Right ventricle myocardium inferior (tissue), 1 donor: ENCODE results near the gene SC5D. TPM values are rescaled to one million over a fixed set of nuclear protein-coding genes. Genes with fewer than 3 reads are reported as not detected.

Experiments
- ATAC-seq: fragments of 200-7000 bp; cut with Tn5 transposase; one replicate; pipeline ENCODE4 v1.9.1; 2020; ENCODE audit warnings: mild to moderate bottlenecking, moderate library complexity
- DNase-seq: peaks from one replicate; pipeline ENCODE4 v3.0.0; 2021; ENCODE audit errors: missing footprints
- intact Hi-C: fragments of 100-400 bp; cut with DNase I; formaldehyde crosslinking; loops from one replicate; pipeline ENCODE4 v1.11.0; 2022
- total RNA-seq: library from RNA; stranded (reverse); fragmentation: NEBNext Ultra II Directional; extraction: Animal tissue kit (Norgen Biotek cat#: 25700); gene quantifications from one replicate; pipeline ENCODE4 v1.2.1, GENCODE V29; 2021
- donor health status: DM: no; HTN: yes; CAD: no; lungs with severe emphysema.

SC5D gene
- total RNA-seq, 1 donor from 2014 or later, result 24.4 TPM

DNA sequence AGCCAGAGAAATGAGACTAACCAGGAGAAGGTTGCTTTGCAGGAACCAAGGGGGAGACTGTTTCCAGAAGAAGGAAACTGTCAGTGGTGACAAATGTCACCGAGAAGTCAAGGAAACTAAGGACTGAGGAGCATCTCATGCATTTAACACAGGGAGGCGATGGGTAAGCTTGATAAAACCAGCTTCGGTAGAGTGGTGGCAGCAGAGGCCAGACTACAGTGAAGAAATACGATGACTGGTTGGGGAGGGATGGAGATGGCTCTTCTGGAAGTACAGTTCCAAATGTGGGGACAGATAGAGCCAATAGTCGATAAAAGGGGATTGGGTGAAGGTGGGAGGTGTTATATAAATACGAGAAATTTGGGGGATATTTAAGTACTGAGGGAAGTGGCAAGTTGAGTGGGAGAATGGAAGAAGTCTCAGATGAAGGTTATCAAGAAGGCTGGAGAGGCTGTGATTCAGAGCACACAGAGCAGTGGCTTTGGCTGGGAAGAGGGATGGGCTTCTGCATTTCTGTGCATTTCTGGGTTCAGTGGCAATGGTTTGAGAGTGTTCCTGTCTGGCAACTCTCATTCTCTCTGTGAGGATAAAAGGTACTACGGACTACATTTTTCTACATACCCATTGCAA is 29.2 kb downstream of the SC5D start:
- intact Hi-C loops, result loop anchor here (1.0 to 2.0 kb wide), 2 partner anchors 213 to 270 kb away; no protein-coding TSS in a partner anchor
- ATAC-seq (peak; percentile 84), DNase-seq (no peak)

DNA sequence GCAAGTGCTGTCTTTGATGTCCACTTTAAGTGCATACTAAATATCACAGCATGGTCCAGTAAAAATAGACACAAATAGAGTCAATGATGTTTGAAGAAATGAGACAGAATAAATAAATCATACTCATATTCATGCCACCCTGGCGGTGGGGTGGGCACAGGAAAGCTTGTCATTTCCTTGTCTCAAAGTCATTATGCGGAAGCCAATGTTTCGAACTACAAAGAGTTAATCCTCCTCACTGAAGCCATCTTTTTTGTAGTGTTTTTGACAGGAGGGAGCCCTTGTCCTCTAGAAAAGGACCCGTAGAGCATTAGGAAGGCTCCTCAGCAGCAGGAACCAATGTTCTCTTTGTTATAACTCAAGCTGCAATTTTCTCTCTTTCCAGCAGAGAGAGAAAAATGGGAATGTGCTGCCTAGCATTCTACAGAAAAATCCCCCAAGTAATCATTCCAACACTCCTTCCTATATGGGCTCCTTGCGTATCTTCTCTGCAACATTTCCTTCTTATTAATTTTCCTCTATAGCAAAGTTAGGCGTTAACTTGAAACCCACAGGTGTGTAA is 30.6 kb downstream of the SC5D start:
- intact Hi-C loops, result loop anchor here (2.0 kb wide), 1 partner anchor 212 kb away; no protein-coding TSS in a partner anchor
- ATAC-seq (no peak), DNase-seq (no peak)

DNA sequence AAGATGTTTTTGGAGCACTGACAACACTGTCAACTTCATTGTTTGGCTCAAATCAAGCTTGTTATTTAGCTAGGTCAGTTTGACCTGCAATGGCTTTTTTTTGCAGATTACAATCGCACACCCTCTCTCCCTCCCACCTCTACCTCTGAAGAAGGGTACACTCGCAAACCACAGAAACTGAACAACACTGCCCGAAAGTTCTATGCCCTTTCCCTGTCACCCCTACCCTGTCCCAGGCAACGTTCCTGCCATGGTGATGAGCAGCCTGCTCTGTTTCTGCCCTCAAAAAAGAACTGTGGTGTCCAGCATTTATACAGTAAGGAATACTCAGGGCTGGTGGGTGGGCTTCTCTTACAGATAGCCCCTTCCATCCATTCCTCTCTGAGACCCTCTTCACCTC is 33.7 kb downstream of the SC5D start:
- DNase-seq (no peak), ATAC-seq (no peak)
- intact Hi-C loops, result no loop called here

DNA sequence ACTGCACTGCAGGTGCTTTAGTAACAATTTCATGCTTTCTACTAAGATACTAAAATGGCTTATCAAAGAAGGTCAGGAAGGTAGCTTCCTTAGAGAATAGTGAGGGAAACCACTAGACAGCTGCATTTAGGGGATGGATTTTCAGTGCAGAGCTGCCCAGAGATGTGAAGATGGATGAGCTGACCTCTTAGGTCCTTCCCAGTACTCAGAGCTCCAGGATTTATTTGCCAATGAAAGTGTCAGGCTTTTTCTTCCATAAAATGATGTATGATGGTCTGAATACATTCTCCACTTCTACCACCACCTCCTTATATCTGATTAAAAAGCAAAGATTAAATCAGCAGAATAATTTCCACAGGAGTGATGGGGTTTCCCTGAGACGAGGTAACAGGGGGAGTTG is 35.0 kb downstream of the SC5D start:
- DNase-seq (no peak), ATAC-seq (no peak)
- intact Hi-C loops, result no loop called here

DNA sequence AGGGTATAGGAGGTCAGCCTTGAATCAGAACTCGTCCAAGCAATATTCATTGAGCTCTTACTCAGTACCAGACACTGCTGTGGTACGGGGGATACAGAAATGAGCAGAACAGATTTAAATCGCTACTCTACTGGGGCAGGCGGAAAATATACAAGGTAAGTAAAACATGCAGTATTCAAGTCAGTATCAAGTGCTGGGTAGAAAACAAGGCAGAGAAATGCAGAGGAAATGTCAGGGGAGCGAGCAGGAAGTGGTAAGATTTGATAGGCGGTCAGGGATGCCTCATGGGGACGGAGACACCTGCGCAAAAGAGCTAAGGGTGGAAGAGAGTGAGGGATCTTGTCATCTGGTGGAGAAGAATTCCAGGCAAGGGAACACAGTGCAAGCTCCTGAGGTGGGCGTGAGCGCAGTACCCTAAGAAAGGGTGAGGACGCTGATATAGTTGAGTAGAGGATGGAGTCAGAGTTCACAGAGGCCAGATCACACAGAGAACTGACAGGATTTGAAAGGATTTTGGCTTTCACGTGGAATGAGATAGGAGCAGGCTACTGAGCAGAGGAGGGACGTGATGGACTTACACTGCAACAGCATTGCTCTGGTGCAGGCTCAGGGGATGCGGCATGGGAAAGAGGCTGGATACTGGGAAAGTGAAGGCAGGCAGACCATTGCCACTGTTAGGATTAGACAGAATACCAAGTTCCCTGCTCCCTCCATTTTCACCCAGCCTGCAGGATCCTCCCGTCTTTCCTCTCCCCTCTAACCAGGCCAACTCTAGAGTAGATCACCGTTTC is 35.8 kb downstream of the SC5D start:
- intact Hi-C loops, result no loop called here

DNA sequence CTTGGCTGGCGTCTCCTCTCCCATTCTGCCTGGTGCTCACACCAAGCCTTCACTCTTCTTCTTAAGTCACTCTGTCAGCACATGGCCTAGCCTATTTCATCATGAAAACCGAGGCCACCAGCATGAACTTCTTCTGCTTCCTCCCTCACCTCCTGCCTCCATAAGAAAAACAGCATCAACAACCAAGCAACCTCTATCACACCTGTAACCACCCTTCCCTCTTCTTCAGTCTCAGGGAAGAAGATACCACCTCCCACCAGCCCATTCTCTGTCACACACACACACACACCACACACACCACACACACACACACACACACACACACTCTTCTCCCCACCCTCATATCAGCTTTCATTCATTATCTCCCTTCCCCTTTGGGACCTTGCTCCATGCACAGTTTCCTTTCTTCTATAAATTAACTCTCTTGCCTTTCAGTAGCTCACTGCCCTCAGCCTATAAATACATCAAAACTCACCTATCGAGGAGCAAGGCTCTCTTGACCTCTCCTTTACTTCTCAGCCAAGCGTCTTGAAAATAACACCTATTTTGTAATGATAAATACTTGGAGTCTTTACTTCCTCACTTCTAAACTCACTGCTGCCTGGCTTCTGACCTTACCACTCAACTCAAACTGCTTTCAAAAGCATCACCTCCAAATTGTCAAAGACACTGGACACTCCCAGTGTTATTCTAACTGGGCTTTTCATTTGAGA is 36.6 kb downstream of the SC5D start:
- intact Hi-C loops, result no loop called here
- no peak for ATAC-seq
- DNase-seq, result no peak

More for the DNA sequence above, 35.8 kb downstream of the SC5D start:
- no peak for DNase-seq
- ATAC-seq, result no peak

DNA sequence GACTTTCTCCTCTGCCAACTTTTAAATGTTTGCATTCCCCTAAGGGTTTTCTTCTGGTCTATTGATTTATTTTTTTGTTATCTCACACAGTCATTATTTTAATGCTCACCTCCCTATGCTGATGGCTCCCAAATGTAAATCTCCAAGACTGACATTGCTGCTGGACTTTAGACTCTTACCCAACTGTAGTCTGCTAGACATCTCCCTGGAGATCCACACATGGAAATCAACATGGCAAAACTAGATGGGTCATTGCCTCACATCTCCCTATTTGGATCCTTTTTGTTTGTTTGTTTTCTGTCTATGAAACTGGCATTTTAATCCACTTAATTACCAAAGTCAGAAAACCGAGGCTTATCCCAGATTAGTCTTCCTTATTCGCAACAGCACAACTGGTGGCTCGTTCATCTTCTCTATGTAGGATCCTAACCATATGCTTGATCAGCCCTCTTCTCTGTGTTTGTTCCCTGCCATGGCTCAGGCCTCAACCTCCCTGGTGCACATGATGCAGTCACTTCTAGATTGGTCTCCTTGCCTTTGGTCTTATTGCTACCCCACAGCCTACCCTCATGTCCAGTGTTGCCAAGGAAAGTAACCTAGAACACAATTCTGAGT is 37.3 kb downstream of the SC5D start:
- intact Hi-C loops, result no loop called here
- ATAC-seq (no peak), DNase-seq (no peak)

DNA sequence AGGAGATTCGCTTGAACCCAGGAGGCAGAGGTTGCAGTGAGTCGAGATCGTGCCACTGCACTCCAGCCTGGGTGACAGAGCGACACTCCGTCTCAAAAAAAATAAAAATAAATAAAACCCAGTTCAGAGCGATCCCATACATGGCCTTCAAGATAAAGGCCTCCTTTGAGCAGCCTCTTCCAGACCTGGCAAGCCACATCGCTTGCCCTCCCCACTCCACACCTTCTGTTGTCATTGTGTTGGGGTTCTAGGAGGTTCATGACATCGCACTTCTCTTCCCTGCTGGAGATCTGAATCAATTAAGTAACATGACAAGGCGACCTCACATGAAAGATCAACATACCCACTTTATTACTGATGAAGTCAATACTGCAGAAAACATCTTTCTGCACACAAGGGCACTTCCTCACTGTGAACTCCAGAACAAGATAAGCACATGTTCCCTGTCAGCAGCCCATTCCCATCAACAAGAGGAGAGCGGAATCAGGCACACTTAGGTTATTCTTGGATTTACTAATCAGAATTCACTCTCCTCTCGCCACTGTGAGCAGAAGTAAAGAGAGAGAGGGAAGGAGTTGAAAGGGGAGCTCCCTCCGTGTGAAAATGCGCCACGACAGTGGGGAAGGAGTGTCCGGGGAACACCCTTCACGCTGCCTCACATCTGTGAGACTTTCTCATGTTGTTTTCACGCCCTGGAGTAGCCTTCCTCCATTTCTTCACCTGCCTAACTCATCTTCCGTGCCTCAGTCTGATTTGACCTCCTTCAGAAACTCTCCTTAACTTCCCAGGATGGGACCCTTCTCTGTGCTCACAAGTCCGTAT is 38.3 kb downstream of the SC5D start:
- intact Hi-C loops, result no loop called here
- ATAC-seq (peak; percentile 90), DNase-seq (no peak)

DNA sequence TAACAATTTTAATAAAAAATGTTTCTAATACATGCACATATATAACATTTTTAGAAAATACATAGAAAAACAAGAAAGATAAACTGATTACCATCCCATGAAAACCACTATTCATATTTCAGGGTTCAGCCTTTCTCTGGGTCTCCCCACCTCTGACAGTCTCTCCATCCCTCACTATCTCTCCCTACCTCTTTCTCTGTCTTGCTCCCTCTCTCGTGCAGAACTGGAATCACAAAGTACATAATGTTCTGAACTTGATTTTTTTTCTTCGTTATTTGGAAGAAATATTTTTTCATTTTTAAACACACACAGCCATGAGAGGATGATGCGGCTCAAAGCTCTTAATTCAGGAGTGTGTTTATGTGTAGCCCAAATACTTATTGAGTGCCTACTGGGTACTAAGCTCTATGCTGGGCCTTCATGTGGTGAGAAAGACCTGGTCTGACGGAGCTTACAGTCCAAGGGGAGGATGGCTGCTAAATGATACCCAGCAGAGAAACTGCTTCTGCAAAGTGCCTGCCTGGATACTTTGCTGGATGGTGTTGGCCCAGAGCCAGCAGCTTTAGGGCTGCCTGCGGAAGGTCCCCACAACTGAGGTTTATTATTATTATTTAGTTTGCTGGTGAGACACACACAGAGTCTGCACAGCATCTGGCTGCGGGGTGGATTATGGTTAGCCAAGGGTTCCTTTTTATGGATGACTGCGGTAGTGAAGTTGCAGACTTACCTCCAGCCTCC is 42.6 kb downstream of the SC5D start:
- ATAC-seq, result no peak
- intact Hi-C loops, result no loop called here
- no peak for DNase-seq

DNA sequence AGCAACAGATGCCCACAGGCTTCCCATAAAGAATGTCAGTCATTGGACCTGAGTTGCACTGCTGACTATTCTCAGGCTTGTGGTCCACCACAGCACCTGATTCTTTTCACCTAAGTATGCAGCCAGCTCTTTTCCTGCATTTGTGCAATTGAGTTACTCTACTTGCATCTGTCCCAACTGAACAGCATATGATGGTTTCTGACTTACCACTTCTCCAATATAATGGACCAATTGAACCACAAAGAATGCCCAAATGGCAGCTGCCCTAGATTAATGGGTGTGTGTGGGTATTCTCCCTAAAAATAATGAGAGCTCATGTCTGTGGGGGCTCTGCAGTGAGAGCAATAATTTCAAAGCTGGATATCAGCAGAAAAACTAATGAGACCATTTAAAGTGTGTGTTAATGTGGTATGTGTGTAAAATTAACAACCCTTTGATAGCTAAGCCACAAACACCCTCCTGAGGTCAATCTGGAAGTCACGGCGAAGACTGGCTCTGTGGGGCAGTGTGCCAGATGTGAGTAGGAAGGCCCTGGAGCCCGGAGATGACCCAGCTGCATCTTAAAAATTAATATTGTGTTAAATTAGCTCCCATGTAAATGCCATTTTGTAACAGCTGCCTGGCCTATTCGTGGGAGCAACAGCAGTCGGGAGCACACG is 43.8 kb downstream of the SC5D start:
- no peak for DNase-seq
- ATAC-seq, result no peak
- intact Hi-C loops, result no loop called here

DNA sequence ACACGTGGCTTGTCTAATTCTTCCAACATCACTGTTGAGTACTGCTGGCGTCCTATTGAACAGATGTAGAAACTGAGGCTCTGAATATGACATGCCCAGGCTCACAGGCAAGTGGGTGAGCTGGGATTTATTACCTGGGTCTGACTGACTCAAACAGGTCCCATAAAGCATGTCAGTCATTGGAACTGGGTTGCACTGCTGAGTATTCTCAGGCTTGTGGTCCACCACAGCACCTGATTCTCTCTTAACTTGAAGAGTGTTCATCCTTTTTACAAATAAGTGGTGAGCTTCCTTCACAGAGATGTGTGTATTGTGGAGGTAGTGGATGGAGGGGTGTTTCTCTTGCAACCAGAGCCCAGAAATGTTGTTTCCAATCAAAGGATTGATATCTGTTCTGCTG is 44.5 kb downstream of the SC5D start:
- no peak for DNase-seq
- intact Hi-C loops, result no loop called here
- no peak for ATAC-seq

DNA sequence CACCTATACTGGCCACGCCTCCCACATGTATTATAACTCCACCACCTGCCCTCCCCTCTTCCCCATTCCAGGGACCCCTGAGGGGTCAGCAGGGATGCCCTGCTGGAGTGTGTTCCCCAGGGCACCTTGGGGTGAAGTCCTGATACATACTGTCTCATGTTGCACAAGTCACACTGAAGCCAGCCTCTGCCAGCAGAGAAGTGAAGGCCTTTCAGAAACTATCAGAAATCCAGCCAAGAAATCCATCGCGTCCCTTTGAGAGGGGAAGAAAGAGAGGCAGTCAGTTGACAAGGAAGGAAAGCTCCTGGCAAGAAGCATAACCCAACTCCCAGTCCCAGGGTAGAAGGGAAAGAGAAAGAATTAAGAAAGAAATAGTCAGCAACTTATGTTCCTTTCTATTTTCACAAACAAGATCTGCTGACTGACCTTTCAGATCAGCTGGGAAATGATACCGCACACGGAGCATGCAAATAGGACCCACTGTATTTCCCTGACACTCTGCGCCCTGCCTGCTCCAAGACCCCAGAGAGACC is 45.2 kb downstream of the SC5D start:
- DNase-seq, result no peak
- ATAC-seq, result peak; percentile 84
- intact Hi-C loops, result no loop called here

DNA sequence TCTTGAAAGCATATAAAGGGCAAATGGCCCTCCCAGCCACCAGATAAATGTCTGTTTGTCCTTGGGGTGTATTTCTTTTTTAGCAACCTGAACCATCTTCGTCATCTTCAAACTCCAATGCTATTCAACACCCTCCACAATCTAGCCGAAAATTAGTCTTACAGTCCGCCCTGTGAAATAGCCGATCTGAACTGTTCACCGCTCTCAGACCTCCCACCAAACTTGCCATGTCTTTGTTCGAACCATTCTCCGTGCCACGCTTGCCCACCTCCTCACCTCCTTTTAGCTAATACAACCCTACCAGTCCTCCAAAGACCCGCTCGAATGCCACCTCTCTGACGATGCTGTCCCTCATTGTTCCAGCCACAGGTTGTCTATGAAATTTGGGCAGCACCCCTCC is 46.0 kb downstream of the SC5D start:
- intact Hi-C loops, result no loop called here
- no peak for ATAC-seq
- no peak for DNase-seq

DNA sequence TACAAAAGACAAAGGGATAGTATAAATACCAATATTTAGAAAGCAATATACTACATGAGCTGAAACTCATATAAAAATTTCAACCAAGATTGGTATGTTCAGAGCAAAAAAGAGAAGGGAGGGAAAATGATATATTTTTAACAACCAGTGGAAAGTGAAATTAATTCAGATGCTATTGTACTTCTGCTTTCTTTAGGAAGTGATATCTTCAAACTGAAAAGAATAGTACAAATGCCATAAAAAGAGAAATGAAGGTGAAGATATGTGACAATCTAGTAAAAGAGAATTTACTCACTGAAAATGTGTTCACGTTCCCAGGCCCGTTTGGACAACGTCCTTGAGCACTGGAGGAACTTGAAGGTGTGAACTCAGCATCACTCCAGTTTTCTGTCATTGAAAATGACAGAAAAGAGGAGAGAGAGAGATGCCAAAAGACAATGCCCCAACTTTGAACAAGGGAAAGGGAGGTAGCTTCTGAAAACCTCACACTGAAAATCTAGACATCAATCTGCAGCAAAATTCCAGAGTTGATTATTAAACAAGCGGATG is 47.5 kb downstream of the SC5D start:
- ATAC-seq (no peak), DNase-seq (no peak)
- intact Hi-C loops, result no loop called here

DNA sequence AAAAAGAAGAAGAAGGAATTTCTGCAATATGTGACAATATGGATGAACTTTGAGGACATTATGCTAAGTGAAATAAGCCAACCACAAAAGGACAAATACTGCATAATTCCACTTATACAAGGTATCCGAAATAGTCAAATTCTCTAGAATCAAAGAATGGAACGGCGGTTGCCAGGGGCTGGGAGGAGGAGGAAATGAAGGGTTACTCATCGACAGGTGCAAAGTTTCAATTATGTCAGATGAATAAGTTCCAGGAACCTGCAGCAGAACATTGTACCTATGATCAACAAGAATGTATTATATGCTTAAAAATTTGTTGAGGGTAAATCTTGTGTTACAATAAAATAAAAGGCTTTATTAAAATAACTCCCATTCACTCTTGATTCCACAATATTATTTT is 49.0 kb downstream of the SC5D start:
- DNase-seq (no peak), ATAC-seq (no peak)
- intact Hi-C loops, result no loop called here

DNA sequence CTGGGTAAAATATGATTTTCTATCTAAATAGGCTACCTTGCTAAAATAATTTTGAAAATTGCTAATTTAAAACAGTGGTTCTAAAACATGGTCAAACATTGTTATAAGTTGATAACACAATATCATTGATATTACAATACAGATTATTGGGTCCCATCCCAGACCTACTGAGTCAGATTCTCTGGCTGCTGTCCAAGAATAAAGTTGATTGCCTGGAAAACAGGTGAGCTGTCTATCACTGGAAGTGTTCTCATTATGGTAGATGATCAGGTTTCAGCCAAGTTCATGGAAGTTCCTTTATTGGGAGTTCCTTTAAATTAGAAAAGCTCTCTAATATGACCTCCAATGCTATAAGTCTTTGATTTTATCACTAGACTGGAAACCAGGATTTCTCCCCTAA is 52.3 kb downstream of the SC5D start:
- no peak for ATAC-seq
- DNase-seq, result no peak
- intact Hi-C loops, result no loop called here

DNA sequence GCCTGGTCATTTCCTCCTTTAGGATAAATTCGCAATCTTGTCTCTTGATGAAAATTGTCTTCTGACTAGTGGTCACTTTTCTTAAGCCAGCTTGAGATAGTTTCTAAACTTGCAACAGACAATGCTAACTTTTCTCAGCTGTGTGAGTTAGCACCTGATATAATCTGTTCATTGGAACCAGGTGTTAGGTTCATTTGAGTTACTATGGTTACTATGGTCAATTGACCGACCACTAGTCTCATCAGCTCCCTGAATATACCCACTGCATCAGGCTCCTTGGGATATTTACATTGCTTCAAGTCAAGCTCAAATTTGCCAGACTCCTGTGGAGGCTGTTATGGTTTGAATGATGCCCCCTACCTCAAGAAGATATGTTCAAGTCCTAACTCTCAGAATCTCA is 54.5 kb downstream of the SC5D start:
- no peak for ATAC-seq
- no peak for DNase-seq
- intact Hi-C loops, result no loop called here
